SK-N-SH (cell line): ENCODE data around the gene ESYT3.
"Not testable (repeated sequence)": the region's sequence is repeated elsewhere in the genome, so short reads cannot be mapped to it uniquely, and the experiment has no call there.

Source experiments
- NRF1 ChIP-seq: IDR thresholded peaks from 2 replicates; pipeline ENCODE4 v1.6.1; 2012; ENCODE audit warnings: low read depth, mild to moderate bottlenecking, low read length
- RFX5 ChIP-seq: IDR thresholded peaks from 2 replicates; pipeline ENCODE4 v1.6.1; 2012; ENCODE audit warnings: mild to moderate bottlenecking, improper control_type of control experiment, low read length
- TF ChIP-seq, protein P1 (sequence below): IDR thresholded peaks from 2 replicates; pipeline ENCODE4 v1.4.0; 2012; ENCODE audit warnings: low read depth

- TF ChIP-seq NRF1, RFX5: not testable (repeated sequence)
- TF ChIP-seq, protein P1, sequence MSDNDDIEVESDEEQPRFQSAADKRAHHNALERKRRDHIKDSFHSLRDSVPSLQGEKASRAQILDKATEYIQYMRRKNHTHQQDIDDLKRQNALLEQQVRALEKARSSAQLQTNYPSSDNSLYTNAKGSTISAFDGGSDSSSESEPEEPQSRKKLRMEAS = not testable (repeated sequence)
Observed at GRCh38 chr3:138426754-138427153, 7.7 kb upstream of the ESYT3 start.
